ENCODE measurements around the gene SHISAL2A. TPM values are rescaled to one million over a fixed set of nuclear protein-coding genes. Genes with fewer than 3 reads are reported as not detected.

SHISAL2A gene
- total RNA-seq: not detected

DNA sequence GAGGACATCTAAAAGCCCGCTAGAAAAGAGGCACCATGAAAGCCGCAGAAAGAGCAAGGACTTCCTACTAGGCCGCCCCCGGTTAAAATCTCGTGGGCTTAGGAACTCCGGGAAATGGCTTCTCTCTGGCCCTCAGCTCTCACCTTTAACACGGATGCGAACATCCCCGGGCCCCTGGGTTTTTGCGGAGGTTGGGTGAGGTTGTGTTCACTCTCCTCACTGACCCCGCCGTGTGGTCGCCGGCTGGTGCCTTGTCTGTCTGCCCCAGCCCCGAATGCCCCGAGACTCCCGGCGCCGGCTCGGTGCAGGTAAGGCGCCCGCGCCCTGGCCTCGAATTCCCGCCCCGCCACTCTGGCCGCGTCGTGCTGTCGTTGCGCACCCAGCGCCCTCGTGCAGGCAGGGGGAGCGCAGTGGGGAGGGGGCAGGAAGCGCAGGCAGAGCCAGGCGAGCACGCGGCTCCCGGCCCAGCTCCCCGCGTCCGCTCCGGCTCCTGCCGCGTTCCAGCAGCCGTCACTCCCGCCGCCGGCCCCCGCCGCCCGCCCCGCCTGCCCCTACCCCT, at the start of gene SHISAL2A:
Gene SHISAL2A (plus strand): TSS at position 437 of the 559 bp plus-strand sequence. CDS start 326 bp downstream, outside the sequence.
- peak; percentile 55 for DNase-seq

DNA sequence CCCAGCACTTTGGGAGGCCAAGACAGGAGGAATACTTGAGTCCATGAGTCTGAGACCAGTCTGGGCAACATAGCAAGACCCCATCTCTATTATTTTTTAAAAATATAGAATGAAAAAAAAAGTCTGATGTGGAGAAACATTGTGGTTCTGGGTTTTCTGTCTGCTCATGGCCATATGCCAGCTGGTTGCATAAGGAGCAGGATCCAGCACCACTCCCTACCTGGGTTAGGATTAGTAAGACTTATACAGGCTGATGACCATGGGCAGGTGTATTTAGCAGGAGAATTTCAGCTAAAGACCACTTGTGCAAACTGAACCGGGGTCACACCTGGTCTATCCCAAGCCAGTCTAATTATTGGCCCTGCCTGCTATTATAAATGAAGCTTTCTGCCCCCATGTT, 47.5 kb upstream of the SHISAL2A start:
- no peak for DNase-seq

DNA sequence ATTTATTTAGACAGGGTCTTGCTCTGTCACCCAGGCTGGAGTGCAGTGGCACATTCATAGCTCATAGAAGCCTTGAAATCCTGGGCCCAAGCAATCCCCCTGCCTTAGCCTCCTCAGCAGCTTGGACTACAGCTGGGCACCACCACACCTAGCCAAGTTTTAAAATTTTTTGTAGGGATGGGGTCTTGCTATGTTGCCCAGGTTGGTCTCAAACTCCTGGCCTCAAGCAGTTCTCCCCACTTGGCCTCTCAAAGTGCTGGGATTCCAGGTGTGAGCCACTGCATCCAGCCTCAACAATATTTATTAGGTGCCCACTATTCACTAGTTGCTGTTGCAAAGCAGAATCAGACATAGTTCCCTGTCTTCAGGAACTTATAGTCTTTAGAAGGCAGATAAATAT, 44.9 kb upstream of the SHISAL2A start:
- DNase-seq: no peak

DNA sequence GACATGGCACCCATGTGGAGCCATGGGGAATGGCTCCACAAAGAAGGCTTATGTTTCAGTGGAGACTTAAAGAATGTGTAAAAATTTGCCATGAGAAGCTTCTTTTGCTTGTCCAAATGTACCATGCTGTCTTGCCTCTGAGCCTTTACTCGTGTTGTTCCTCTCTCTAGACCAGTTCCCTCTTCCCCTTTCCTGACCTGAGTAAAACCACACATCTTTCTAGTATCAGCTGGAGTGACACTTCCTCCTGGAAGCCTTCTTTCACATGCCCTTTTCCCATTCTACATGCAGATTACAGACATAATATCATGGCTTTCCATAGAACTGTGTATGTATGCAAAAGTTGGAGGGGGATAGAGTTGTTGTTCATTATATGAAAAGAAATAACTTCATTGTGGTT, 44.4 kb upstream of the SHISAL2A start:
- no peak for DNase-seq

DNA sequence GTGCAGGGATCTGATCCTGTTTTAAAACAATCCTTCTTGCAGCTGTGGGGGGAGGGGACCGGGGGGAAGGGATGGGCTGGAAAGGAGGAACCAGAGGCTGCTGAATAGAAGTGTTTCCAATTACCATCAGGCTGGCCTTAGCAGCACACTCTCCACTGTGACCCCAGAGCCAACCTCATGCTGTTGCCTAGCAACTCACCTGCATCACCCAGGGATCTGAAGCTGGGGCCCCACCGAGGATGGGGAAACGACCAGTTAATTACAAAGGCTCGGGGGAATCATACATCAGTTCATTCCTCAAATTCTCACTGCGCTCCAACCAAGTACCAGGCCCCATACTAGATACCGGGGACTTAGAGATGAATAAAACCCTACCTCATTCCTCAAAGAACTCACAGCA, 42.7 kb upstream of the SHISAL2A start:
- peak; percentile 64 for DNase-seq

DNA sequence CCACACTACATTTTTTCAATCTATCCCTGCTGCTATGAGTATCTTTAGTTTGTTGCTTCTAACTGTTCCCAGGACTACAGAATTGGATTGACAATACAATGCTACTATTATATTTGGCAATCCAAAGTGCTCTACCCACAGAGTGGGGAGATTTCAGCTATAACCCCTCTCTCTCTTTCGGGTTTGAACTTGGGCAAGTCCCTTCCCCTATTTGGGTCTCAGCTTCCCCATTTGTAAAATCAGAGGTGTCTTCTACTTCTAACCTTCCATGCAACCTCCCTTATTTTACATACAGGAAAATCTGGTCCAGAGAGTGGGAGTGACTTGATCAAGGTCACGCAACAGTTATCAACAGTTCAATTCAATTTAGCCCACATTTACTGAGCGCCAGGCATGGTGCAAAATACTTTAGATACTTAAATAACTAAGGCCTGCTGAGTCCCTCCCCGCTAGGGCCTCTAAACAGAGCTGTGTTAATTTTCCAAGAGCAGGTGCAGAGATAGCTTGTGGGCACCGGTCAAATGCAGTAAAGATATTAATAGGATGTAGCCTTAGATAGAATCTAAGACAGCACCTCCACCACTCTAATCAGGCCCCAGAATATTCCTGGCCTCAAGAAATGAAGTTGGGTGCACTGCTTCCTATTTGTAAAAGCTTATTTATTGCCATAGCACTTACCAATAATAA, 40.2 kb upstream of the SHISAL2A start:
- peak; percentile 68 for DNase-seq

DNA sequence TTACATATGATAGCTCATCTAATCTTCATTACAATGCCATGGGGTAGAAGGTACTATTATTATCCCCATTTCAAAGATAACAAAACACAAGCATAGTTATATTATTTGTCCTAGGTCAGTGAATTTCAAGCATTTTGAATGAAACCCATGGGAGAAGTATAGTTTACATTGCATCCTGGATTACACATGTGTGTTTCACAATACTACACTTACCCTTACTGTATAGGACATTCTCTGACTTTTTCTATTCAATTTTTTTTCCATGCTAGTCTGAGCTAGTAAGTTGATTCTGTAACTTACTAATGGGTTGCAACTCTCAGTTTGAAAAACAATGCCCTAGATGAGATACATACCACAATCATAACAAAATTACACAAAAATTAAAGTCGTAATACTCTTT, 39.5 kb upstream of the SHISAL2A start:
- DNase-seq: no peak

DNA sequence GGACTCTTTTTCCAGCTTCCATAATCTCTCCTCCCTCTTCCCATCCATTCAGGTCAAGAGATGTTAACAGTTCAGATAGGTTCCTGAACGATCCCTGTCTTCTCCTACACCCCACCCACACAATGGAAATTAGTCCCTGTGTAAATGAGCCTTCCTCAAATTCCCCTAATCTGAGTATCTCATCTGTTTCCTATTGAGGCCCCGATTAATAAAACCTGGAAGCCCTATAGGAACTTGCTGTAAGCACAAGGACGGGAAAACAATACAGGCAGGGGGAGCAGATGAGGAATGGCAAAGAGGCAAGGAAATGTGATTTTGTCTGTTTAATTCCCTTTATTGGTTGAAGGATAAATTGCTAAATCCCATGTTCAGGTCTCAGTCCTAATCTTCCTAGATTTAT, 37.9 kb upstream of the SHISAL2A start:
- no peak for DNase-seq

DNA sequence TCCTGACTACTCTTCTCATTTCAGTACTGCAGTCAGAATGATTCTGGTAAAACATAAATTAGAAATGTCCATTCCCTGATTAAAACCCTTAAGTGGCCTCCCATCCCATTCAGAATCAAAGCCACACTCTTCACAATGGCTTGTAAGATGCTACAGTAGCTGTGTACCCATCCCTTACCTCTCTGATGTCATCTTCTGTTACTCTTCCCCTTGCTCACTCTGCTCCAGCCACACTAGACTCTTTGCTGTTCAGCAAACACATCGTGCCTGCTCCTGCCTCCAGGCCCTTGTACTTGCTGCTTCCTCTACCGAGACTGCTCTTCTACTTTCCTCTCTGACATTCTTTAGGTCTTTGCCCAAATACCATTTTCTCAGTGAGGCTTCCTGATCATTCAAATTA, 35.1 kb upstream of the SHISAL2A start:
- DNase-seq: no peak

DNA sequence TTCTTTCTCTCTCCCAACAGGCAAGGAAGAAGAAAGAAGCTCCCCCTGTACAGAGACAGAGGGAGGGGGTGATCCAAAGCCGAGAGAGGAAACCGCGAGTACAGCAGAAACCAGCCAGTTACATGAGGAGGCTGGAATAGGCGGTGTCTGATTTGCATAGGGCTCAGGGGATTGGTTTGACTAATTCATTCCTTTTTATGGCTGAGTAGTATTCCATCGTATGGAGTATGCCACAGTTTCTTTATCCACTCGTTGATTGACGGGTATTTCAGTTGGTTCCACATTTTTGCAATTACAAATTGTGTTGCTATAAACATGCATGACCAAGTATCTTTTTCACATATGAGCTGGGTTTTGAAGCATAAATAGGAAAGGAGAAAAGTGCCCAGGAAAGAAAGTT, 34.2 kb upstream of the SHISAL2A start:
- no peak for DNase-seq

DNA sequence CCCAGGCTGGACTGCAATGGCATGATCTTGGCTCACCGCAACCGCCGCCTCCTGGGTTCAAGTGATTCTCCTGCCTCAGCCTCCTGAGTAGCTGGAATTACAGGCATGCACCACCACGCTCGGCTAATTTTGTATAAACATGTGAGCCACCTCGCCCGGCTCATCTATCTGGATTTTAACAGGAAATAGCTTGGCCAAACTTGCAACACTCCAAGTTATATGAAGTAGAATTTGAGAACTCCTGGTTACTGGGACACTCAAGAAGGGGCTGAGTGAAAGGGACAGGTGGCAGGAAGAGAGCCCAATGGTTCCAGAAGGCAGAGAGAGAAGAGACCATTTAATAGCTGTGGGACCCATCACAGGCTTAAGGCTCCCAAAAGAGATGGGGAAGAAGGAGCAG, 33.7 kb upstream of the SHISAL2A start:
- peak; percentile 86 for DNase-seq

DNA sequence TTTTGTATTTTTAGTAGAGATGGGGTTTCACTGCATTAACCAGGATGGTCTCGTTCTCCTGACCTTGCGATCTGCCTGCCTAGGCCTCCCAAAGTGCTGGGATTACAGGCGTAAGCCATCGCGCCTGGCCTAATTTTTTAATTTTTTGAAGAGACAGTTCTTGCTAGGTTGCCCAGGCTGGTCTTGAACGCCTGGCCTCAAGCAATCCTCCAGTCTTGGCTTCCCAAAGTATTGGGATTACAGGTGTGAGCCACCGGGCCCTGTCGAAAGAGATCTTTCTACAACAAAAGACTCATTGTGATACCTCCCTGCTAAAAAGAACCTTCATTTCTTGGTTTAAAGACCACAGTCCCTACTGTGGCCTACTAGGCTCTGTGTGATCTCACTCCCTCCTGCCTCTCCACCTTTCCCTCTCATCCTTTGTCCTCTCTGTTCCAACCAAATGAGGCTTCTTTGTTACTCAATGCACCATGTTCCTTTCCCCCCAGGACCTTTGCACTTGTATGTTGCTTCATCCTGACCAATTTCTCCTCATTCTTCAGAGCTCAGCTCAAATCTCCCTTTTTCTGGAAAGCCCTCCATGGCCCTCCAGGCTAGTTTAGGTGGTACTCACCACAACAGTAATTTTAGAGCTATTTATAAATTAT, 32.3 kb upstream of the SHISAL2A start:
- DNase-seq: no peak

DNA sequence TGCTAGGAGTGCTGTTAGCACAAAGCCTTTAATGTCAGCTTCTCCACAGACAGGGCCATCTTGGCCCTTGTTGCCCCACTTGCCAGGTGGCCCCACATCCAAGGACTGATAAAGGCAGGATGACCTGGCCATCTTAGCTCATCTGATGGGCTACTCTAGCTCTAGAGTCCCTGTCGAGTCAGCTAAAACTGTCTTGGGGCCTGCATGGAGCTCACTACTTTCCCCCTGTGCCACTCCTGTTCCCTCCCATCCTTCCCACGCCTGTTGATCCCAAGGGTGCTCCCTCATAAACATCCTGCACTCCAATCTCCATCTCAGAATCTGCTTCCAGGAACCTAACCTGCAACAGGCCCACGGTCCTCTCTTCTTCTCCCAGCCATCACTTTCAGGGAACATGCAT, 31.4 kb upstream of the SHISAL2A start:
- peak; percentile 19 for DNase-seq

DNA sequence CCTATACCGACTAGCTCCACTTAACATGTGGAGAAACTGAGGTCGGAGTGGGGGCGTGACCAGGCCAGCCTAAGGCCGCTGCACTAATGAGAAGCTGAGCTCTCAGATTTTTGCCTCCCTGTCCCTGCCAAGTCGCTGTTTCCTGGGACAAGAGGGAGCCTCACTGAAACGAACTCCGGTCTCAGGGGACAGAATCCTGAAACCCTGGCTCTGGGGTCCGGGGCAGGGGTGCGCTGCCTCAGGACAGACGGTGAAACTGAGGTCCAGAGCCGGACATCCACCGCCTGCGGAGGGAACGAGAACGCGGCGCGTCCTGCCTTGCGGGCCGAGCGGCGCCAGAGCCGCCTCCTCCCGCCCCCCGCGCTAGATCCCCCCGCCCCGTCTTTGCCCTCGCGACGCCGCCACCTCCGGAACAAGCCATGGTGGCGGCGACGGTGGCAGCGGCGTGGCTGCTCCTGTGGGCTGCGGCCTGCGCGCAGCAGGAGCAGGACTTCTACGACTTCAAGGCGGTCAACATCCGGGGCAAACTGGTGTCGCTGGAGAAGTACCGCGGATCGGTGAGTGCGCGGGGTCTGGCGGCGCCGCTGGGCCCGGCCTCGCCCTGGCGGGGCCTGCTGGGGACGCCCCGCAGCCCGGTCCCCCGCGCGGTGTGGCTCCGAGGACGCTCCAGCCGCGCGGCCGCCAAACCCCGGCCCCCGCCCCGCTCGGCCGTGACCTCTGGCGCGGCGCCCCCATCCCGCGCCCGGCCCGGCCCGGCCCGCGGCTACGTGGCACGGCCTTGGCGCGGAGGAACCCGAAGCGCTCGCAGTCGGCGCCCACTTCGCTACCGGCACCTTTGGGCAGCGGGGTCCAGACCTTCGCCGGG, 30.7 kb upstream of the SHISAL2A start, which contains the start of gene GPX7:
Gene GPX7 (plus strand): TSS at position 381 of the 865 bp plus-strand sequence. CDS start 39 bp downstream, at position 420.
- peak; percentile 74 for DNase-seq

DNA sequence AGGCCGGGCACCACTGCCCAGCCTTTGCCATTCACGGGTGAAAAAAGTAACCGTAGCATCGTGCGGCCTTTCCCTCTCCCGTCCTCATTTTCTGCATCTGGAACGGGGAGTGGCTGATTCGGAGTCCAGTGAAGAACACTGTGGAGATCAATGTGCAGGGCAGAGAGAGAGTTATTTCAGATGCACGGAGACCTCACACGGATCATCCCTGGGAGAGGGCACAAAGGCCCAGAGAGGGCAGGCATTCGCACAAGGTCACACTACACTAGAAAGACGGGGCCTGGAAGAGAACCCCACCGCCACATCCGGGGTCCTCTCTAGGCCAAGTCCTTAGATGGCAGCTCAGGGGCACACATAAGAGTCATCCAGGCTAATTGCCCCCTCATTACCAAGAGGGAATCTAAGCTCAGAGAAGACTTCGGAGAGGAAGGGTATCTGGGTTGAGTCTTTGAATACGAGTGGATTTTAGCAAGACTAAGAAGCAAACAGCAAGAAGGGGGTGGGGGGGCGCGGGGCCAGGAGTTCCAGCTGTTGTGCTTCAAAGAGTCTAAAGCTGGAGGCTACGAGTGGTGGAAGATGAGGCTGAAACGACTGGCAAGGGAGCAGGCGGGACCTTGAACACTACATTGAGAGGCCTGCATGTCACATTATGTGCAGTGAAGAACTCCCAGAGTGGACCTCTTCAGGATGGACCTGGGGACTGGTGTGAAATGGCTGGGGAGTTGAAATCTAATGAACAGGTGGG, 29.9 kb upstream of the SHISAL2A start:
- DNase-seq: peak; percentile 62

DNA sequence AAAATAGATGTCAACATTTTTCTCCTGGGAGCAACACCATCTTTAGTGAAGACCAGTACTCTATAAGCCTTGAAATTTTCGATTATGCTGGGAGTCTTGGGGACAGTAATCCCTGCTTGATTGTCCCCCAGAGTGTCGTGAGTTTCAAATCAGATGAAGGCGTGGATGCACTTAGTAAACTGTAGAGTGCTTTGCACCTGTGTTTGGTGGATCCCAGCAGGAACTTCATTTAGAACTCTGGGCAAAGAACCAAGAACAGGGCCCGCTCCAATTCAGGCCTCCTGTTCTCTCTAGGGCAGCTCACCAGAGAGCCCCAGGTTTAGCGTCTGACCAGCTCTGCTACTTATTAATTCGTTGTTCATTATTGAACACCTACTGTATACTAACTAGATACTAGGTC, 29.3 kb upstream of the SHISAL2A start:
- DNase-seq: peak; percentile 28

DNA sequence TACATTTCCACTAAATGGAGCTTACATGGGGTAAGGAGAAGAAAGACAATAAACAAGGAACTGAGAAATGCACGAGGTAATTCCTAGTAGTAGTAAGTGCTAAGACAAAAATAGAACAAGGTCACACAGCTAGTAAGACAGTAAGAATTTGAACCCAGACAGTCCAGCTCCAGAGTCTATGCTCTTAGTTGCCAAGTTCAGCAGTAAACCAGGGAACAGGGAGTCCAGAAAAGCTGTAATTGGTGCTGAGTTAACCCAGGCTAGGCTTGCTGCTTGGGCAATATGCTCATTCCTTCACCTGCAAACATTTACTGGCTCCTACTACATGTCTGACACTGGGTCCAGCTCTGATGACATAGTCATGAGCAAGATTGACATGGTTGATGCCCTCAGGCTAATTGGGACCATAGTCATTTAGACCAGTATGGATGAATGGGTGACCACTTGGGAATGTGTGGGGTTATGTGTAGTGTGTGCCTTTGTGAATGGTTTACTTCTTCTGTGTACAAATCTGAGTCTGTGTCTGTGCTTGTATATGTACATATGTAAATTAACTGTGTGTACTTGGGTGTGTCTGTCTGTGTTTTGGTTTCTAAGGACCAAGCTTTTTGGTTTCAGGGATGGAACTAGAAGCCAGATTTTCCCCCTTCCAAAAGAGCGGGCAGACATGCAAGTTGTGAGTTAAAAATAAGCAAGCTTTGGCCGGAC, 28.8 kb upstream of the SHISAL2A start:
- no peak for DNase-seq

DNA sequence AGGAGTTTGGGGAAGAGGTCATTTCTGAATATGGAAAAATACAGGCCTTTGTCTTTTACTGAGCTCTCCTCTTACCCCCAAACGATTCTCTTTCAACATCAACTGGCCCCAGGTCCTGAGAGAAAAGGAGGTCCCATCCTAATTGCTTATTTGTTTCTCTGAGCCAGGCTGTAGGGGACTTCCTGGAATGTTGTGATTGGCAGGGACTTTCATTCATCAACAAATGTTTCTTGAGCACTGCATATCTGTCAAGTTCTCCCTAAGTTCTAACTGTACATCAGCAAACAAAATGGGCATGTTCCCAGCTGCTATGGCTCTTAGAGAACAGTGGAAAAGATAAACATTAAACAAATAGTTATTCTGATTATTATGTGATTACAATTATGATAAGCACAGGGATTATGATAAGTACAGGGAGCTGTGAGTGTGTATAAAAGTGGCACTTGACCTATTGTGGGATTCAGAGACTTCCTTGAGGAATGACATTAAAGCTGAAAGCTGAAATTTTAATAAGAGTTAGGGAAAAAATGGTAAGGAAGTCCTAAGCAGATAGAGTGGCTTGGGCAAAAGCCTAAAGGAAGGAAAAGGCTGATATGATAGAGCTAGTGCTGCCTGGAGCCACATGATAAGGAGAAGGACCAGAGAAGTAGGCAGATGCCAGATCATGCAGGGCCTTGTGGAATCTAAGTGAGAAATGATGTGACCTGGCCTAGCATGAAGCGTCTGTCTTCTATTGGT, 19.2 kb upstream of the SHISAL2A start:
- DNase-seq: no peak

DNA sequence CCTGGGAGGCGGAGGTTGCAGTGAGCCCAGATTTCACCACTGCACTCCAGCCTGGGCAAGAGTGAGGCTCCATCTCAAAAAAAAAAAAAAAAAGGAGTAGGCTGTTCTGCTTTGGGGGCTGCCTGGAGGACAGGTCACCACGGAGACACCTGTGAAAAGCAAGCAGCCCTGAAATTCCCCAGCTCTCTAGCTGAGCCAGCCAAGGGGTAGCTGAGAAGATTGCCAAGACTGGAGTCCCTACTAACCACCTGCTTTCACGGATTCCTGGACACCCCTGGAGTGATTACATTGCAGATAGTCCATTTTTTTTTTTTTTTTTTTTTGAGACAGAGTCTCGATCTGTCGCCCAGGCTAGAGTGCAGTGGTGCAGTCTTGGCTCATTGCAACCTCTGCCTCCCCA, 18.3 kb upstream of the SHISAL2A start:
- no peak for DNase-seq

DNA sequence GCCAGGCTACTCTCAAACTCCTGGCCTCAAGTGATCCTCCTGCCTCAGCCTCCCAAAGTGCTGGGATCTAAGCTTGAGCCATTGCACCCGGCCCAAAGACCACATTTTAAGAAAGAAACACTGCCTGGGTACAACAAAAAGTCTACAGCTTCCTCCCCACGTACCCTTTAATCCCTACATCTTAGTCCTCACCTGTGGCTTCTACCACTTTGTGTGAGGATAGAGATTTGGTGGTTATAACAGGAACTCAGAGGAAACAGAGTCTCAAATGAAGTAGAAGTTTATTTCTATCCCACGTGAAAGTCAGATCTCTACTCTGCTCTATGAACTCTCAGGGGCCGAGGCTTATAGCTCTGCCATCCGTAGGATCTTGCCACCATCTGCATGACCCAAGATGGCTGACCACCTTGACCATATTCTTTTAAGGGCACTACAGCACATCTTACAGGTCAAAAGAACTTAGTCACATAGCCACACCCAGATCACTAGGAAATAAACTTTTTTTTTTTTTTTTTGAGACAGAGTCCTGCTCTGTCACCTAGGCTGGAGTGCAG, 17.4 kb upstream of the SHISAL2A start:
- DNase-seq: no peak

All from tongue (tissue), 2 donors.